ENCODE results near the gene FEM1A.
A peak's percentile ranks its signal among the peaks of the same experiment; 100 is the strongest.
"Not testable (repeated sequence)": the region's sequence is repeated elsewhere in the genome, so short reads cannot be mapped to it uniquely, and the experiment has no call there.

The FEM1A gene

DNA sequence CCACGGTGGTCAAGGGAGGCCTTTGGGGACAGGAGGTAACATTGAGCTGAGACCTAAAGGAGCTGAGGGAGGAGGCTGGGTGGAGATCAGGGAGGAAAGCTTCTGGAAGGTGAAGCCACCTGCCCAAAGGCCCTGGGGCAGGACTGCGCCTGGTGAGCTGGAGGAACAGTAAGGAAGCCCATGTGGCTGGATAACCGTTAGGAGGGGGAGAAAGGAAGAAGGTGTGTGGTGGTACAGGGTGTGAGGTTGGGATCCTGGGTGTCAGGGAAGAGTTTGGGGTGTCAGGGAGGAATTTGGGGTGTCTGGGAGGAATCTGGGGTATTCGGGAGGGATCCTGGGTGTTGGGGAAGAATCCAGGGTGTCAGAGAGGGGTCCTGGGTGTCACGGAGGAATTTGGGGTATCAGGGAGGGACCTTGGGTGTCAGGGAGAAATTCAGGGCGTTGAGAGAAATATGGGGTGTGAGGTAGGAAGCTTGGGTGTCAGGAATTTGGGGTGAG, 39.3 kb downstream of the FEM1A start:
- peak overlapping the region; percentile 87 for H3K4me3 ChIP-seq (ENCODE audit: low read length)
- DNase-seq (ENCODE audit: low read depth) = peak; percentile 39
- TF ChIP-seq CTCF (IDR thresholded peaks at IDR 0.05; ENCODE audit: insufficient read depth, low read depth, low read length, missing control alignments) = no peak

GRCh38 chr19:4831304-4831978, 39.9 kb downstream of the FEM1A start, which contains the start of gene TICAM1:
TICAM1 (minus strand) TSS chr19:4831712; CDS start chr19:4818377, 13,335 bp downstream.
- H3K4me3 ChIP-seq (ENCODE audit: low read length) = peak within 1 kb of the TSS; percentile 87
- DNase-seq (ENCODE audit: low read depth) = peak; percentile 92
- no peak for TF ChIP-seq CTCF (IDR thresholded peaks at IDR 0.05; ENCODE audit: insufficient read depth, low read depth, low read length, missing control alignments)

DNA sequence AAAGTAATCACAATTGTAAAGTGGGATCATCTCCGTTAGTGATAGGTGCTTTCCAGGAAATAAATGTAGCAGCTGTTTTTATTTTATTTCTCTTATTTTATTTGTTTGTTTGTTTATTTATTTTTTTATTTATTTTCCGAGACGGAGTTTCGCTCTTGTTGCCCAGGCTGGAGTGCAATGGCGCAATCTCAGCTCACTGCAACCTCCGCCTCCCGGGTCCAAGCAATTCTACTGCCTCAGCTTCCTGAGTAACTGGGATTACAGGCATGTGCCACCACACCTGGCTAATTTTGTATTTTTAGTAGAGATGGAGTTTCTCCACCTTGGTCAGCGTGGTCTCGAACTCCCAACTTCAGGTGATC, 40.4 kb downstream of the FEM1A start:
- peak overlapping the region; percentile 87 for H3K4me3 ChIP-seq (ENCODE audit: low read length)
- not testable (repeated sequence) for DNase-seq (ENCODE audit: low read depth)

GRCh38 chr19:4832776-4833175, 41.2 kb downstream of the FEM1A start:
- DNase-seq (ENCODE audit: low read depth) = no peak
- no peak overlapping the region for H3K4me3 ChIP-seq (ENCODE audit: low read length)
- TF ChIP-seq CTCF (IDR thresholded peaks at IDR 0.05; ENCODE audit: insufficient read depth, low read depth, low read length, missing control alignments) = no peak

GRCh38 chr19:4839192-4839591, 47.7 kb downstream of the FEM1A start:
- no peak for DNase-seq (ENCODE audit: low read depth)
- no peak overlapping the region for H3K4me3 ChIP-seq (ENCODE audit: low read length)
- no peak for TF ChIP-seq CTCF (IDR thresholded peaks at IDR 0.05; ENCODE audit: insufficient read depth, low read depth, low read length, missing control alignments)

DNA sequence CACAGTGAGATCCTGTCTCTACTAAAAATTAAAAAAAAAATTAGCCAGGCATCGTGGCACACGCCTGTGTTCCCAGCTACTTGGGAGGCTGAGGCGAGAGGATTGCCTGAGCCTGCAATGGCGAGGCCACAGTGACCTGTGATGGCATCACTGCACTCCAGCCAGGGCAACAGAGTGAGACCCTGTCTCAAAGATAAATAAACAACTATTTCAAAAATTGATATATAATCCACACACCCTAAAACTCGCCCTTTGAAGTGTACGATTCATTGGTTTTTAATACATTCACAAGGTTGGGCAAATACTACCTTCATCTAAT, 52.1 kb downstream of the FEM1A start:
- no peak for TF ChIP-seq CTCF (IDR thresholded peaks at IDR 0.05; ENCODE audit: insufficient read depth, low read depth, low read length, missing control alignments)
- no peak overlapping the region for H3K4me3 ChIP-seq (ENCODE audit: low read length)
- DNase-seq (ENCODE audit: low read depth) = no peak

DNA sequence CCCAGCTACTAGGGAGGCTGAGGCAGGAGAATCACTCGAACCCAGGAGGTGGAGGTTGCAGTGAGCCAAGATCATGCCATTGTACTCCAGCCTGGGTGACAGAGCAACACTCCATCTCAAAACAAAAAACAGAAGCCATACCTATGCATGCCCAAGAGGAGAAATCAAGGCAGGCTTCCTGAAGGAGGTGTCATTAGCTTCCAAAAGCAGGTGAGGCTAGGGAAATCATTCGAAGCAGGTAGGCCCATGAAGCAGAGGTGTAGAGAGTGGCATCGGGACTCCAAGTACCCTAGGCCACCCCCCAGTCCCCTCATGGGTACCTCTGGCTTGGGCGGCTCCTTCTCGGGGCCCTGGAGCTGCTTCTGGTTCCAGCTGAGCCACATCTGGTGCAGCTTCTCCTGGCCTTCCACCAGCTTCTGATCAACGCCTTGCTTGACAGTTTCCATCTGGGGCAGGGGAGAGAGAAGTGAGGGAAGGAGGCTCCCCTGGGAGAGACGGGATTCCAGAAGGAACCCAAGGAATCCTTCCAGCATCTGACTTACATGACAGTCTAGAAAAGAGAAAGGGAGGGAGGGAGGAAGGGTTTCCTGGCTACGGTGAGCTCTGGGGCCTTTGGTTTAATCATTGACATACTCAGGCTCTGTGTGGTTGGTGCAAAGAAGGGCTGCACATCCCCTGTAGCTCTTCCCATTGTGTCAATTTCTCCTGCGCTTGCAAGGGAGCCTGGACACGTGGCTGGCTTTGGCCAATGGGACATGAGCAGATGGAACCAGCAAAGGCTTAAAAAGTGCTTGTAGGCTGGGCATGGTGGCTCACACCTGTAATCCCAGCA, 53.0 kb downstream of the FEM1A start:
- no peak overlapping the region for H3K4me3 ChIP-seq (ENCODE audit: low read length)
- TF ChIP-seq CTCF (IDR thresholded peaks at IDR 0.05; ENCODE audit: insufficient read depth, low read depth, low read length, missing control alignments) = no peak
- DNase-seq (ENCODE audit: low read depth) = no peak

DNA sequence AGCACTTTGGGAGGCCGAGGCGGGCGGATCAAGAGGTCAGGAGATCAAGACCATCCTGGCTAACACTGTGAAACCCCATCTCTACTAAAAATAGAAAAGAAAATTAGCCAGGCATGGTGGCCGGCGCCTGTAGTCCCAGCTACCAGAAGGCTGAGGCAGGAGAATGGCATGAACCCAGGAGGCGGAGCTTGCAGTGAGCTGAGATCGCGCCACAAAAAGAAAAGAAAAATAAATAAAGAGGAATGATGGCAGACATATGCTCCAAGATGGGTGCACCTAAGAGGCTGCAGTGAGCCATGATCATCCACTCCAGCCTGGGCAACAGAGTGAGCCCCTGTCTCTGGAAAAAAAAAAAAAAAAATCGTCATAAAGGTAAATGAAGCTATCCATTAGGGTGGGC, 54.4 kb downstream of the FEM1A start:
- not testable (repeated sequence) for DNase-seq (ENCODE audit: low read depth); H3K4me3 ChIP-seq (ENCODE audit: low read length)

Measured in epithelial cell of esophagus (primary cell).